Measurements from ENCODE around the gene OGFOD2. TPM values are rescaled to one million over a fixed set of nuclear protein-coding genes. Genes with fewer than 3 reads are reported as not detected.

Gene OGFOD2
- total and polyA plus RNA-seq, 4 donors: 8.0 to 18.6 (median 12.3) TPM

DNA sequence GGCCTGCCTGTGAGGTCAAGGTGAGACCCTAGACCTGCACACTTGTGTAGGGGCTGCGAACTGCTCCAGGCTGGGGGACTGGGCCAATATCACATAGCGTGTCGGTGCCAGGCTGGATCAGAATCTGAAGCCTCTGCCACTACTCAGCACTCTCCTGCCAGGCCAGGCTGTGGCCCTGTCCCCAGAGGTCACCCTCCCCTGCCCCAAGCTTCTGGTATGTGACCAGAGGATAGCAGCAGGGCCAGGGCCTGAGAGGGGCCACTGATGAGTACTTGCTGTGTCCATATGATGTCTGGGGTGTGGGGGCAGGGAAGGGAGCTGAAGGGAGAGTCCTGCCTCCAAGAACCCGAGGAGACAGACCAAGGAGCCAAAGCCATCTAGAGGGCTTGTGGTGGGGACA lies 23.3 kb downstream of the OGFOD2 start:
- no peaks in the 10 kb centered on the region for H3K27me3 ChIP-seq (ENCODE audit: control insufficient read depth in 4 of 4, insufficient read depth in 4 of 4, low read length in 3 of 4)
- WGBS: 45% methylated on average over 4 of the region's 4 CpGs
- H3K4me3 ChIP-seq (ENCODE audit: low read depth in 1 of 3, low read length in 3 of 3): no peak overlapping the region
- no peak overlapping the region for H3K27ac ChIP-seq (ENCODE audit: low read depth in 1 of 2, low read length in 2 of 2)
- TF ChIP-seq, protein P1, sequence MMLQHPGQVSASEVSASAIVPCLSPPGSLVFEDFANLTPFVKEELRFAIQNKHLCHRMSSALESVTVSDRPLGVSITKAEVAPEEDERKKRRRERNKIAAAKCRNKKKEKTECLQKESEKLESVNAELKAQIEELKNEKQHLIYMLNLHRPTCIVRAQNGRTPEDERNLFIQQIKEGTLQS (IDR thresholded peaks at IDR 0.05): no peak
- peak in 1 of 2 donors; percentile 11 for TF ChIP-seq RAD21 (IDR thresholded peaks at IDR 0.05)
- TF ChIP-seq RXRA (IDR thresholded peaks at IDR 0.05): peak in 1 of 2 donors; percentile 20
- H3K4me1 ChIP-seq (ENCODE audit: control insufficient read depth in 4 of 4, insufficient read depth in 4 of 4, low read length in 3 of 4): peaks cover 31 to 63% (median 59%) of the 10 kb centered on the region in 4 donors
- peaks cover 0 to 3% (median 0%) of the 10 kb centered on the region in 4 donors for H3K36me3 ChIP-seq (ENCODE audit: control insufficient read depth in 4 of 4, insufficient read depth in 3 of 4, low read depth in 1 of 4, low read length in 3 of 4)
- no peak overlapping the region for H3K9ac ChIP-seq (ENCODE audit: low read depth in 1 of 2, low read length in 2 of 2)
- no peaks in the 10 kb centered on the region for H3K9me3 ChIP-seq (ENCODE audit: control insufficient read depth in 4 of 4, low read length in 3 of 4)
- no peak for DNase-seq (ENCODE audit: low spot score)

DNA sequence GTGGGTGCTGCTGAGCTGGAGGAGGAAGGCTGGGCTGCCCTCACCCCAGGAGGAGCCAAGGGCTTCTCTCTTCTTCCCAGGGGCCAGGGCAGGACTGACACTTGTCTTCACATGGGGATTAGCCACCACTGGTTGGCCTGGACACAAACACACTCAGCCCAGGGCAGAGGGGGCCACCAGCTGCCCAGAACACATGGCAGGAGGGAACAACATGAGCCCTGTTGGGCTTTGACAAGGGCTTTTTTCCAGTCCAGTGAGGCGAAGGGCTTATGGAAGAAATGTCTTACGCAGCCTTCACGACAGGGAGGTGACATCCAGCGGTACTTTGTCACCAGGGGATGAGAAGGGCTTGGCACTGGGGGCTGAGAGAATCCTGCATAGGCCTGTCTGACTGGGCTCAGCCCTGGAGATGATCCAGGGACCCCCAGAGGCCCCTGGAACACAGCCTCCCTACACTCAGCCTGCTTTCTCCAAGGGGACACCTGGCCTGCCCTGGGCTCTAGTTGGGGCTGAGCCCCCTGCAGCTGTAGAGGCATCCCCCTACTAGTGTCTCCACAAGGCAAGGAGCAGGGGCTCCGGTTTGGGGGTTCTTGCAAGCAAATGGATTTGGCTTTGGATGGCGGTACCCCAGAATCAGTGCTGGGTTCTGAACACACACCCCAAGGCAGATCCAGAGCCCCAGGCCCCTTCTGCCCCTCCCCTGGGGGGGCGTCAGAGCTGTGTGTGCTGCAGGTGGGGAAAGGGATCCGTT lies 24.3 kb downstream of the OGFOD2 start:
- Histone ChIP-seq H3K36me3 (ENCODE audit: control insufficient read depth in 4 of 4, insufficient read depth in 3 of 4, low read depth in 1 of 4, low read length in 3 of 4) (peaks cover 0 to 6% (median 2%) of the 10 kb centered on the region in 4 donors), H3K9ac (ENCODE audit: low read depth in 1 of 2, low read length in 2 of 2) (no peak overlapping the region)
- DNase-seq (ENCODE audit: low spot score): no peak

DNA sequence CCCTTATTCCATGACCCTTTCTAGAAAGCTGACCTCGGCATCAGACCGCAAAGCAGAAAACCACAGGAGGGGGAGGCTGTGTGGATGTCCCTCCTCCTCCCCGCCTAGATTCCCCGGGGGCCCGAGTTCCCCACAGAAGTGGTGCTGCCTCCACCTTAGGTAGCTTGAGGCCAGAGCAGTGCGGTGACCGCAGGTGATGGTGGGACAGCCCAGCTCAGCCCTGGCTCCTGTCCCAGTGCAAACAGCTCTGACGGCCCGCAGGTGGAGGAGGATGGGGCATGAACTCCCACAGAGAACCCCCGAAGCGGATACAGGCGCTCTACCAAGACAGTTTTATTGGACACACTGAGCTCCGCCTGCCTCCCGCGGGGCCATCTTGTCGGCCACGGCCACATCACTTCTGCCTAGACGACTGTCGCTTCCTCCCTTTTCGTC lies 25.0 kb downstream of the OGFOD2 start:
- Histone ChIP-seq H3K4me1 (ENCODE audit: control insufficient read depth in 4 of 4, insufficient read depth in 4 of 4, low read length in 3 of 4) (peaks cover 31 to 49% (median 45%) of the 10 kb centered on the region in 4 donors), H3K27ac (ENCODE audit: low read depth in 1 of 2, low read length in 2 of 2) (no peak overlapping the region), H3K4me3 (ENCODE audit: low read depth in 1 of 3, low read length in 3 of 3) (no peak overlapping the region), H3K9me3 (ENCODE audit: control insufficient read depth in 4 of 4, low read length in 3 of 4) (no peaks in the 10 kb centered on the region), H3K9ac (ENCODE audit: low read depth in 1 of 2, low read length in 2 of 2) (no peak overlapping the region), H3K27me3 (ENCODE audit: control insufficient read depth in 4 of 4, insufficient read depth in 4 of 4, low read length in 3 of 4) (no peaks in the 10 kb centered on the region), H3K36me3 (ENCODE audit: control insufficient read depth in 4 of 4, insufficient read depth in 3 of 4, low read depth in 1 of 4, low read length in 3 of 4) (peaks cover 2 to 12% (median 8%) of the 10 kb centered on the region in 4 donors)
- TF ChIP-seq NR2F2 (IDR thresholded peaks at IDR 0.05) (no peak), RXRA (IDR thresholded peaks at IDR 0.05) (no peak), JUND (IDR thresholded peaks at IDR 0.05) (no peak)
- 84% methylated on average over 20 of the region's 20 CpGs for WGBS
- no peak for DNase-seq (ENCODE audit: low spot score)

More for the DNA sequence above, 24.3 kb downstream of the OGFOD2 start:
- WGBS: 95% methylated on average over 8 of the region's 8 CpGs
- H3K4me3 ChIP-seq (ENCODE audit: low read depth in 1 of 3, low read length in 3 of 3): no peak overlapping the region
- no peaks in the 10 kb centered on the region for H3K9me3 ChIP-seq (ENCODE audit: control insufficient read depth in 4 of 4, low read length in 3 of 4)
- peaks cover 31 to 55% (median 51%) of the 10 kb centered on the region in 4 donors for H3K4me1 ChIP-seq (ENCODE audit: control insufficient read depth in 4 of 4, insufficient read depth in 4 of 4, low read length in 3 of 4)
- TF ChIP-seq, protein P2, sequence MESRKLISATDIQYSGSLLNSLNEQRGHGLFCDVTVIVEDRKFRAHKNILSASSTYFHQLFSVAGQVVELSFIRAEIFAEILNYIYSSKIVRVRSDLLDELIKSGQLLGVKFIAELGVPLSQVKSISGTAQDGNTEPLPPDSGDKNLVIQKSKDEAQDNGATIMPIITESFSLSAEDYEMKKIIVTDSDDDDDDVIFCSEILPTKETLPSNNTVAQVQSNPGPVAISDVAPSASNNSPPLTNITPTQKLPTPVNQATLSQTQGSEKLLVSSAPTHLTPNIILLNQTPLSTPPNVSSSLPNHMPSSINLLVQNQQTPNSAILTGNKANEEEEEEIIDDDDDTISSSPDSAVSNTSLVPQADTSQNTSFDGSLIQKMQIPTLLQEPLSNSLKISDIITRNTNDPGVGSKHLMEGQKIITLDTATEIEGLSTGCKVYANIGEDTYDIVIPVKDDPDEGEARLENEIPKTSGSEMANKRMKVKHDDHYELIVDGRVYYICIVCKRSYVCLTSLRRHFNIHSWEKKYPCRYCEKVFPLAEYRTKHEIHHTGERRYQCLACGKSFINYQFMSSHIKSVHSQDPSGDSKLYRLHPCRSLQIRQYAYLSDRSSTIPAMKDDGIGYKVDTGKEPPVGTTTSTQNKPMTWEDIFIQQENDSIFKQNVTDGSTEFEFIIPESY (IDR thresholded peaks at IDR 0.05): no peak
- TF ChIP-seq YY1 (IDR thresholded peaks at IDR 0.05) (no peak), FOXA1 (IDR thresholded peaks at IDR 0.05) (no peak), NR2F2 (IDR thresholded peaks at IDR 0.05) (no peak), HNF4A (conservative IDR thresholded peaks at IDR 0.05) (no peak)
- H3K27me3 ChIP-seq (ENCODE audit: control insufficient read depth in 4 of 4, insufficient read depth in 4 of 4, low read length in 3 of 4): no peaks in the 10 kb centered on the region
- H3K27ac ChIP-seq (ENCODE audit: low read depth in 1 of 2, low read length in 2 of 2): no peak overlapping the region

DNA sequence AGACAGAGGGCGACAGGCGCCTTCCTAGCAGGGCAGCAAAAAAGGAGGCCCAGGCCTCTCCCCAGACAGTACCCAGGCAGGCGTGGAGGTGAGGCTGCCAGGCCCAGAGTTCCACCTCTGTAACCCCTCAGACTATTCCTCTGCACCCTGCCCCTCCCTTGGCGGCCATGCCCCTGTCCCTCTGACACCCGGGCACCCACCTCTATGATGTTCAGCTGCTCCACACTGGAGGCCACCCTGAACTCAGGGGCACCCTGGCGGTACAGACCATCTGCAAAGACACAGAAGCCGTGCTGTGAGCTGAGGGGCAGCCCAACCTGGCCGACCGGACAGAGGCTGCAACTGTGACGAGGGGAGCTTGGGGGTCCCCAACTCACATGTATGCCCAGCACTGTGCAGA lies 25.5 kb downstream of the OGFOD2 start:
- no peak for TF ChIP-seq RXRA (IDR thresholded peaks at IDR 0.05)
- TF ChIP-seq HNF4G (IDR thresholded peaks at IDR 0.05): no peak
- H3K9ac ChIP-seq (ENCODE audit: low read depth in 1 of 2, low read length in 2 of 2): no peak overlapping the region
- H3K4me3 ChIP-seq (ENCODE audit: low read depth in 1 of 3, low read length in 3 of 3): no peak overlapping the region
- WGBS: 98% methylated on average over 10 of the region's 10 CpGs
- H3K9me3 ChIP-seq (ENCODE audit: control insufficient read depth in 4 of 4, low read length in 3 of 4): no peaks in the 10 kb centered on the region
- H3K4me1 ChIP-seq (ENCODE audit: control insufficient read depth in 4 of 4, insufficient read depth in 4 of 4, low read length in 3 of 4): peaks cover 27 to 44% (median 41%) of the 10 kb centered on the region in 4 donors
- H3K27me3 ChIP-seq (ENCODE audit: control insufficient read depth in 4 of 4, insufficient read depth in 4 of 4, low read length in 3 of 4): no peaks in the 10 kb centered on the region
- DNase-seq (ENCODE audit: low spot score): no peak
- H3K36me3 ChIP-seq (ENCODE audit: control insufficient read depth in 4 of 4, insufficient read depth in 3 of 4, low read depth in 1 of 4, low read length in 3 of 4): peaks cover 2 to 14% (median 10%) of the 10 kb centered on the region in 4 donors
- no peak overlapping the region for H3K27ac ChIP-seq (ENCODE audit: low read depth in 1 of 2, low read length in 2 of 2)

All from liver (tissue), 9 donors.